SK-N-SH treated with all-trans-retinoic acid at 6 μM for 48 hours (cell line): ENCODE data around the gene POTEE.
"Not testable (repeated sequence)": the region's sequence is repeated elsewhere in the genome, so short reads cannot be mapped to it uniquely, and the experiment has no call there.

Experiments used
- BACH2 ChIP-seq: fragments of 250-450 bp; sonication (Bioruptor Pico); IDR thresholded peaks from 2 replicates; pipeline ENCODE4 v1.9.0; 2021; ENCODE audit warnings: mild to moderate bottlenecking, borderline replicate concordance
- GLIS3 ChIP-seq: fragments of 250-450 bp; sonication (Bioruptor Pico); IDR thresholded peaks from 2 replicates; pipeline ENCODE4 v1.5.0; 2020; ENCODE audit warnings: mild to moderate bottlenecking, moderate library complexity
- ISL1 ChIP-seq: fragments of 250-450 bp; sonication (Bioruptor Pico); IDR thresholded peaks from 2 replicates; pipeline ENCODE4 v2.1.2; 2022; ENCODE audit warnings: mild to moderate bottlenecking, moderate library complexity
- ZFP30 ChIP-seq: fragments of 450-650 bp; formaldehyde crosslinking; IDR thresholded peaks from 2 replicates; pipeline ENCODE4 v1.5.0; 2022; ENCODE audit warnings: mild to moderate bottlenecking, moderate library complexity
- TF ChIP-seq, protein P1 (sequence below): fragments of 250-450 bp; sonication (Bioruptor Pico); IDR thresholded peaks from 2 replicates; pipeline ENCODE4 v1.8.0; 2020; ENCODE audit warnings: mild to moderate bottlenecking, moderate library complexity, borderline replicate concordance

DNA sequence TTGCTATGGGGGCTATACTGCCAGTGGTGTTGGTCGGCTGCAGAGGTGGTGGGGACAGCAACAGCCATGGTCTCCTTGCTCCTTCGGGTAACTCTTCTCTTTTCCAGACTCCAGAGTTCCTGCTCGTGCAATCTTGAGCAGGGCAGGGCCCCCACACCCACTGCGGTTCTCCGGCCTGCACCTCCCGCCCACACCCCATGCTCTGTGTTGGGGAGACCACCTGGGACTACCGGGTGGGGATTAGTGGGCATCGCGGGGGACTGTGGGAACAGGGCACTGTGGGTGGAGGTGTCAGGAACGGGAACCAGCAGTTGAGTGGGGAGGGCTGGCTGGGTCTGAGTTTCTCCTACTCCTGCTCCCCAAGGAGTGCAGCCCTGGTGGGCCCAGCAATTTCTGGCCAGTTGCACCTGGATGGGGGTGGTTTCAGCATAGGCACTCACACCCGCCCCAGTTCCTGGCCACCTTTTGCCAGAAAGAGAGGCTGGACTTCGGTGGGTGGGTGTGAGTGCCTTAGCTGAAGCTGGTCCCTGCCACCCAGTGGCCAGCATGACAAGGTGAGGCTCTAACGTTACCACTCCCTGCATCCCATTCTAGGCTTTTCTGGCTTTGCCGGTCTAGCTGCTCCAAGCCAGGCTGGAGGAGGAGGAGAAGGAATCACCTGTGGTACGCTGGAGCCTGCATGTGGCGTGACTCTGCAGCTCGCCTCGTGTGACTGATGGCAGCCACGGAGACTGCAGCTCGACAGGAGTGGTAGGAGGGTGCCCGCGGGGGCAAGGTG is 1.3 kb downstream of the POTEE start:
- not testable (repeated sequence) for TF ChIP-seq ISL1, BACH2, GLIS3, ZFP30 (CRISPR knock-in tag)
- TF ChIP-seq, protein P1, sequence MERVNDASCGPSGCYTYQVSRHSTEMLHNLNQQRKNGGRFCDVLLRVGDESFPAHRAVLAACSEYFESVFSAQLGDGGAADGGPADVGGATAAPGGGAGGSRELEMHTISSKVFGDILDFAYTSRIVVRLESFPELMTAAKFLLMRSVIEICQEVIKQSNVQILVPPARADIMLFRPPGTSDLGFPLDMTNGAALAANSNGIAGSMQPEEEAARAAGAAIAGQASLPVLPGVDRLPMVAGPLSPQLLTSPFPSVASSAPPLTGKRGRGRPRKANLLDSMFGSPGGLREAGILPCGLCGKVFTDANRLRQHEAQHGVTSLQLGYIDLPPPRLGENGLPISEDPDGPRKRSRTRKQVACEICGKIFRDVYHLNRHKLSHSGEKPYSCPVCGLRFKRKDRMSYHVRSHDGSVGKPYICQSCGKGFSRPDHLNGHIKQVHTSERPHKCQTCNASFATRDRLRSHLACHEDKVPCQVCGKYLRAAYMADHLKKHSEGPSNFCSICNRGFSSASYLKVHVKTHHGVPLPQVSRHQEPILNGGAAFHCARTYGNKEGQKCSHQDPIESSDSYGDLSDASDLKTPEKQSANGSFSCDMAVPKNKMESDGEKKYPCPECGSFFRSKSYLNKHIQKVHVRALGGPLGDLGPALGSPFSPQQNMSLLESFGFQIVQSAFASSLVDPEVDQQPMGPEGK (CRISPR knock-in tag), result not testable (repeated sequence)
